NCI-H2107 treated with DMSO at 0.1 percent for 48 hours (cell line): ENCODE measurements around the gene AS3MT.
"Not testable (repeated sequence)": the region's sequence is repeated elsewhere in the genome, so short reads cannot be mapped to it uniquely, and the experiment has no call there.

ENCODE experiments used
- DNase-seq: peaks from one replicate; lab custom pipeline; 2025; ENCODE audit not compliant: unreplicated experiment; lab: John Stamatoyannopoulos, UW

Gene AS3MT

GRCh38 chr10:102919246-102919959, 50.1 kb downstream of the AS3MT start:
- no peak for DNase-seq

- DNase-seq: no peak
Observed at GRCh38 chr10:102919992-102920739, 50.9 kb downstream of the AS3MT start.

- DNase-seq: no peak
Observed at GRCh38 chr10:102923601-102924000, 54.3 kb downstream of the AS3MT start.

- no peak for DNase-seq
Observed at GRCh38 chr10:102926842-102927241, 57.6 kb downstream of the AS3MT start.

GRCh38 chr10:102927311-102928010, 58.2 kb downstream of the AS3MT start:
- DNase-seq: no peak

GRCh38 chr10:102928442-102928841, 59.2 kb downstream of the AS3MT start:
- not testable (repeated sequence) for DNase-seq

- no peak for DNase-seq
Observed at GRCh38 chr10:102930720-102931119, 61.5 kb downstream of the AS3MT start.

- no peak for DNase-seq
Observed at GRCh38 chr10:102931643-102932042, 62.4 kb downstream of the AS3MT start.

GRCh38 chr10:102935505-102935904, 66.2 kb downstream of the AS3MT start:
- no peak for DNase-seq

- DNase-seq: no peak
Observed at GRCh38 chr10:102935939-102936605, 66.8 kb downstream of the AS3MT start.

GRCh38 chr10:102941401-102941800, 72.1 kb downstream of the AS3MT start:
- no peak for DNase-seq

- DNase-seq: no peak
Observed at GRCh38 chr10:102945449-102945848, 76.2 kb downstream of the AS3MT start.

GRCh38 chr10:102945962-102946361, 76.7 kb downstream of the AS3MT start:
- no peak for DNase-seq

- DNase-seq: no peak
Observed at GRCh38 chr10:102946992-102947391, 77.7 kb downstream of the AS3MT start.

GRCh38 chr10:102948176-102948575, 78.9 kb downstream of the AS3MT start:
- DNase-seq: no peak

- DNase-seq: no peak
Observed at GRCh38 chr10:102948786-102949185, 79.5 kb downstream of the AS3MT start.

- no peak for DNase-seq
Observed at GRCh38 chr10:102949916-102950315, 80.6 kb downstream of the AS3MT start.

GRCh38 chr10:102951316-102951715, 82.0 kb downstream of the AS3MT start:
- DNase-seq: no peak
